Bronchial epithelial cell (primary cell): ENCODE results near the gene DGKG. TPM values are rescaled to one million over a fixed set of nuclear protein-coding genes. Genes with fewer than 3 reads are reported as not detected.

Experiments
- DNase-seq: peaks from one replicate; pipeline ENCODE4 v3.0.0-alpha.2; 2010; ENCODE audit warnings: low read depth
- FAIRE-seq: peaks from 2 replicates; lab custom pipeline; 2011; peaks lifted over from hg19 to GRCh38; lab: Jason Lieb, UNC
- H3K27me3 ChIP-seq: 2 replicates; pipeline ENCODE4 v1.5.1; 2011; ENCODE audit warnings: low read length; ENCODE audit not compliant: control insufficient read depth, insufficient read depth
- H3K36me3 ChIP-seq: 2 replicates; pipeline ENCODE4 v1.5.1; 2011; ENCODE audit warnings: low read length; ENCODE audit not compliant: control insufficient read depth, insufficient read depth
- H3K4me3 ChIP-seq: 2 replicates; pipeline ENCODE4 v1.5.1; 2011; ENCODE audit warnings: mild to moderate bottlenecking, low read depth, low read length, control low read depth
- total RNA-seq: library from RNA; depleted of rRNA; stranded (reverse); fragments of >200 nt; gene quantifications from 2 replicates; pipeline ENCODE4 v1.2.1, GENCODE V29; 2014
- TF ChIP-seq, protein P1 (sequence below): IDR thresholded peaks from 2 replicates; pipeline ENCODE4 v1.5.1; 2011; ENCODE audit warnings: mild to moderate bottlenecking, moderate library complexity, low read length, control low read depth, inconsistent platforms; ENCODE audit not compliant: insufficient read depth, severe bottlenecking

The DGKG gene
- total RNA-seq, 1 donor from 2014 or later = not detected

DNA sequence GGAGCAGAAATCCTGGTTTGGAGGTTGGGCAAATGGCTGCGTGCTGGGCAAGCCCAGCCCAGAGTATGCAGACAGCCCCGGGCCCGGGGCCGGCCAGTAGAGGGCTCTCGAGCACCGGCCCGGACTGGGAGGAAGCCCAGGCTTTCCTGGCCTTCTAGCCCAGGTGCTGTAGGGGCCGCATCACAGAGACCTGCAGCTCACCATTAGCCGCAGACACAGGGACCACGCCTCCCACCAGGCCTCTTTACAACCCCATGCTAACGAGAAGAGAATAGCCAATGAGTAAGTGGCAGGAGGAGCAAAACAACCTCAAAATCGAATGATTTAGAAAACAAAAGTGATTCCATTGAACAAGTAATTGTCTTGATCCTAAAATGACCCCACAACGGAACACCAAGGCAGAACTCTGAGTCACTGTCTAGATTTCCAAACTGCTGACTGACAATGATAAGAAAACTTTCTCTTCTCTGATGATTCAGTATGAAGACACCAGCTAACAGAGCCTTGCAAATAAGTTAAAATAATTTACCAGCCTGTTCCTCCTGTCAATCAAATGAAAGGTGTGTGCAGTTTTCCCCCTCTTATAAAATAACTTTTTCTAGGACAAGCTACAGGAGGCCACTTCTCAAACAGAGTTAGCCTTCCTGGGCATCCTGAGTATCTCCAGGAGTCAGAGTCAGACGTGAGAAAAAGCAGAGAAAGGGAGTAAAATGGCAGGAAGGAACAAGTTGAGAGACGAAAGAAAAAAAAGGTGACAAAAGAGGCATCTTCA is 102.2 kb downstream of the DGKG start:
- FAIRE-seq (no peak), DNase-seq (peak; percentile 86)
- Histone ChIP-seq H3K4me3 (no peak overlapping the region), H3K27me3 (no peaks in the 10 kb centered on the region), H3K36me3 (no peaks in the 10 kb centered on the region)
- TF ChIP-seq, protein P1, sequence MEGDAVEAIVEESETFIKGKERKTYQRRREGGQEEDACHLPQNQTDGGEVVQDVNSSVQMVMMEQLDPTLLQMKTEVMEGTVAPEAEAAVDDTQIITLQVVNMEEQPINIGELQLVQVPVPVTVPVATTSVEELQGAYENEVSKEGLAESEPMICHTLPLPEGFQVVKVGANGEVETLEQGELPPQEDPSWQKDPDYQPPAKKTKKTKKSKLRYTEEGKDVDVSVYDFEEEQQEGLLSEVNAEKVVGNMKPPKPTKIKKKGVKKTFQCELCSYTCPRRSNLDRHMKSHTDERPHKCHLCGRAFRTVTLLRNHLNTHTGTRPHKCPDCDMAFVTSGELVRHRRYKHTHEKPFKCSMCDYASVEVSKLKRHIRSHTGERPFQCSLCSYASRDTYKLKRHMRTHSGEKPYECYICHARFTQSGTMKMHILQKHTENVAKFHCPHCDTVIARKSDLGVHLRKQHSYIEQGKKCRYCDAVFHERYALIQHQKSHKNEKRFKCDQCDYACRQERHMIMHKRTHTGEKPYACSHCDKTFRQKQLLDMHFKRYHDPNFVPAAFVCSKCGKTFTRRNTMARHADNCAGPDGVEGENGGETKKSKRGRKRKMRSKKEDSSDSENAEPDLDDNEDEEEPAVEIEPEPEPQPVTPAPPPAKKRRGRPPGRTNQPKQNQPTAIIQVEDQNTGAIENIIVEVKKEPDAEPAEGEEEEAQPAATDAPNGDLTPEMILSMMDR = peak; percentile 95

DNA sequence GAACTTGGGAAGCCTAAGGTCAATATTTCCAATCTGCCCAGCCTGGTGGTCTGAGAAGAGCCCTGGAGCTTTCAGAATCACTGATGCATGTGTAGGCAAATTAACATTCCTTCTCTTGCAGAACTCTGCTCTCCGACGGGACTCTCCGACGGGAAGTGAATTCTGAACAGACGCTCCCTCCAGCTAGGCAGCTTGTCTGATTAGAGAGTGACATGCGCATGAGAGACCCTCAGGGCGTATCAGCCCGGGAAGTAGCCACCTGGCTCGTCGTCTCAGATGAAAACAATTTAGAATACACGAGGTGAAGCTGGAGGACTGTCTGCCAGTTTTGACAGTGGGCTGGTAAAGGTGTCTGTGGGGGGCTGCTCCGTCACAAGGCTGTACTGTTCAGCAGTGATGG is 103.1 kb downstream of the DGKG start:
- no peak for DNase-seq
- no peaks in the 10 kb centered on the region for H3K36me3 ChIP-seq
- no peak overlapping the region for H3K4me3 ChIP-seq
- FAIRE-seq = no peak
- TF ChIP-seq, protein P1 = no peak
- H3K27me3 ChIP-seq = no peaks in the 10 kb centered on the region

DNA sequence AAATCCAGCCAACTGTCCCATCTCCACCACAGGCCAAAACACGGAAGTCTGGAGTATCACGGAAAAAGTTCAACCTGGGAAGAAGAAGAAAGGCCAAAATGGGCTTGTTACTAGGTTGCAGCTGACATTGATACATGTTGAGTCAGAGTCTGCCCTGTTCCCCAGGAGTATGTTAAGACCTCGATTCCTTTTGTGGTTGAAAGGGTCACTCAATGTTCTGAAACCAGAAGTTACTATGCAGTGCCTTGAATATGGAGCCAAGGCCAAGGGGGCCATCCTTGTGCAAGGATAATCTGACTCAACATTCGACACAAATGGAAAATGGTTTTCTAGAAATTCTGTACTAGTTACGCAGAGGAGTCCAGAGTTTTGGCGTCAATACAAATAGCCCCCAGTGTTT is 104.2 kb downstream of the DGKG start:
- H3K36me3 ChIP-seq = no peaks in the 10 kb centered on the region
- DNase-seq (no peak), FAIRE-seq (no peak)
- H3K4me3 ChIP-seq = no peak overlapping the region
- no peaks in the 10 kb centered on the region for H3K27me3 ChIP-seq
- TF ChIP-seq, protein P1 = no peak

DNA sequence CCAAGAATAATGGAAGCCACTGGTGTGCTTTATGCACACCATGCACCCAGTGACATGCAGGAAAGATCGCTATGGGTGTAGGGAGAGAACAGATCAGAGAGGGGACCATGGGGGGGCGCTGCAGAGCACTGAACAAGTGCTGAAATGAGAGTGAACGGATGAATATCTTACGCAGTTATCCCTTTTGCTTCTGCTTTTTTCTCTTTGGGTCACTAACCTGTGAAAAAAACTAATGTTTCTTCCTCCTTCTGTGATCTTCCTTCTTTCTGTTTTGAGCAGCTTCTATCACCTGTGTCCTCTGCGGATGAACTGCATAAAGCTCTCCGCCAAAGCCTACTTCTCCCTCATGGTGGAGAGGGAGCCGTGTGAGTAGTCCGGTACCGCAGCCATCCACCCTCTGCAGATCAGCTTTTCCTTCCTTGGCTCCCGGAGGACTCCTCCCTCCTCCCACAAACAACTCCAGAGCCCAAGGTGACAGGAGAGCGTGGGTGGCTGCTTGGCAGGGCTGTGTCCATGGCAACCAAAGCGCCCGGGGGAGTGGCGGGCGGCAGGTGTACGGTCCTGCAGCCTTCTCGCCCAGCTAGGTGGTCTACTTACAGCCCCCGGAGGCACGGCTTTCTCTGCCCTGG is 106.2 kb downstream of the DGKG start:
- Histone ChIP-seq H3K4me3 (no peak overlapping the region), H3K27me3 (no peaks in the 10 kb centered on the region), H3K36me3 (no peaks in the 10 kb centered on the region)
- TF ChIP-seq, protein P1 = peak; percentile 26
- FAIRE-seq (no peak), DNase-seq (peak; percentile 55)

DNA sequence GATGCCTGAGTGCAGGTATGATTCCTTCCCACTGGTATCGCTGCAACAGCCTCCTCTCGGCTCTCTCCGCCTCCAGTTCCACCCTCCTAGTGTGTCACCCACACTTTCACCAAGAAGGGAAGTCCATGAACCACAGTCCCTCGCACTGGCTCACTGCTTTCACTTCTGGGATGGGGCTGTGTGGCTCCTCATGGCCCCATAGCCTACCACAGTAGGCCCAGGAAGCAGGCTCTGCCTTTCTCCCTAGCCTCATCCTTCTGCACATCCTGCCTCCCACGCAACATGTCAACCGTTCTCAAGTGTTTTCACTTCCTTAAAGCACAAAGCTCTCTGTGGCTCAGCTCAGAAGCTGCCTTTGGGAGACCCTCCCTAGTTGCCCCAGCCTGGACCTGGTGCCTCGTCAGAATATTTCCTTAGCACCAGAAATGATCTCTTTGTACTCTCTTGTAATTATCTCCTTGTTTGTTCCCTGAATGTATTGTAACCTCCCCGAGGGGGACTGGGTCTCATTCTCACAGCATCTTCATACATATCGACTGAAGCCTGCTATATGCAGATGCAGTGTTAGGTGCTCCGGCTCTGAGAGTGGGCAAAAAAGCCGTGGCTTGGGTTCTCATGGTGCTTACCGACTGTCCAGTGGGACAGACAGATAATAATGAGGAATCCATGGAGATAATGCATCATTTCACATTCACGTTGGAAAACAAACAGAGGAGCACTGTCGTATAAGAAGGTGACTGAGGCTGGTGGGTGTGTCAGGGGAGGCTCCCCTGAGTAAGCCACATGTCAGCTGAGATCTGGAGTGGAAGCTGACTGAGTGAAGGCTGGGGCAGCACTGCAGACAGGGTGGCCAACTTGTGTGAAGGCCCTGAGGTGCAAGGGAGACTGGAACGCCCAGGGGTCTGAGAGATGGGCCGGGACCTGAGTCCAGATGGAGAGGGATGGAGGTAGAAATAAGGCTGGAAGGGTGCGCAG is 107.1 kb downstream of the DGKG start:
- TF ChIP-seq, protein P1 = no peak
- no peak for DNase-seq
- no peaks in the 10 kb centered on the region for H3K27me3 ChIP-seq
- no peak overlapping the region for H3K4me3 ChIP-seq
- no peaks in the 10 kb centered on the region for H3K36me3 ChIP-seq
- no peak for FAIRE-seq
